ENCODE data around the gene SCO1.
"Not testable (repeated sequence)": the region's sequence is repeated elsewhere in the genome, so short reads cannot be mapped to it uniquely, and the experiment has no call there.

Gene SCO1

DNA sequence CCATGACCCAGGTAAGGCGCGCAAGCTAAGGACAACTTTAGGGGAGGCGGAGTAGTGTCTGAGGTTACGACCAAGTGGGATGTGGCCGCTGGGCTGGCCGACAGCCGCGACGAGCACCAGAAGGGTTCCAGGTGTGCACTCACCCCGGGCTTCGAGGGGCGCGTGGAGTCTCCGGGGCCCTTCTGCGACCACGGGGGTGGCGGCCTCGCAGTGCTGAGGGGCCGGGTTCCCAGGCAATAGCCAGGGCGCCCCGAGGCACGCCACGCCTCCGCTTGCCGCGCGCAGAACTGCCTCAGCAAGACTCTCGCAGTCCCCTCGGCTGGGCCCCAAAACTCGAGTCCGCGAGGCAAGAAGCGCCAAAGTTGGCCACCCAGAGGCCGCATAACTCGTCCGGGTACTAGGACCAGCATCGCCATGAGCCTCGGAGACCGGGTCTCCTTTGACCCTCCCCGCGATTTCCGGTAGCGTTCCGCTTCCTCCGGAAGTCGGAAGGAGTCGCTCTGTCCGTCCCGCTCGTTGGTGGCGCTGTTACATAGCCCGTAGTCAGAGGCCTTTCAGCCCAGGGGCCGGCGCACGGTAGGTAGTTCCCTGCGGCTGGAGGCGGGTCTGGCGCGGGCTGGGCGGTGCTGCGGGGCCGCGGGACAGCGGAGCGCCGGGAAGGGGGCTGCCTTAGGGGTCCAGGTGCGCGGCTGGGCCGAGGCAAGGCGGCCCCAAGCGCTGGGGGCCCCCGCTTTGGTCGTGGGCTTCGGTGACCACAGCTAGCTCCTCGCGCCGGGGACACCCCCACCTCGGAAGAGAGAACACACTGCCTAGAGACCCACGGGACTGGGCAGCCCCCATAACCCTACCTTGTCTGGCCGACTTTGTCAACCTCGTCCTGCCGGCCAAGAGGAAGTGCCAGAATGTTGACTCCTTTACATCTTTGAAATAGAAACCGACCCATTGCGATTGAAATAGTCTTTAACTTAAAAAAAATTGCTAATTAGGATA lies at the start of gene SCO1, which contains the start of gene ADPRM:
SCO1 (minus strand) TSS at position 442 of the 990 bp plus-strand sequence; CDS start at position 416, 26 bp downstream.
ADPRM (plus strand) TSS at position 503 of the 990 bp plus-strand sequence. CDS start 7,333 bp downstream, outside the sequence.
- DNase-seq, result peak; percentile 87

DNA sequence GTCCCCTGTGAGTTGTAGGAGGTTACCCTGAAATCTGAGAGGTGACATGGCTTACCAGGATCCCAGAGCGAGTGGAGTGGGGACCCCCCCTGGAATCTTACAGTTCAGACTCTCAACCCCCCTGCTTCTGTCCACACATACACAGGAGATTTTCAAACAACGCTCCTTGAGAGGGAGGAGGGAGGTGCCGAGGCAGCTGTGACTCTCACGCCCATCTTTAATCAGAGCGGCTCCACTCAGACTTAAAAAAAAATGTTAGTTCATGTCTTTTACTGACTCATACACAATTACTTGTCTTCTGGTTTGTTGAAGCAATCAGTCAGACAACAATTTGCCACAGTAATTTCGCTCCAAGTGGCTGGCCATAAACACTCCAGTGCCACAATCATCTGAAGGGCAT lies 47.9 kb upstream of the SCO1 start:
- DNase-seq, result no peak

DNA sequence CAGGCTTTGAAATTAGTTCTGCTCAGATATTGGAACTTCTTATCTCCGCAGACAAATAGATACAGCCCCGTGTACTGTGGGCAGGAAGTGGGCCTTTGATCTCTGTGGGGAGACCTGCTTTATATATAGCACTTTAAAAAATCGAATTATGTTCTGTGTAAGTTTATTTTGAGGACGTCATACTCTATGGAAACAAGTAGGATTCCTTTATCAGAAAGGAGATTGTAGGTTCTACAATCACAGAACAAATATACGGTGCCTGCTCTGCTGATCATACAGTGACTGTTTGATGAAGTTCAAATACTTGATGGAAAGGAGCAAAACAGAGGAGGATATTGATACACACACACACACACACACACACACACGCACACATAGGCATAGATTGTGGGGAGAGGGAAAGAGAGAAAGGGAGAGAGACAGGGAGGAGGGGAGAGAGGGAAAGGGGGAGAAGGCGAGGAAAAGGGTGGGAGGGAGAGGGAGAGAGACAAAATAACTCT lies 47.2 kb upstream of the SCO1 start:
- DNase-seq, result no peak

DNA sequence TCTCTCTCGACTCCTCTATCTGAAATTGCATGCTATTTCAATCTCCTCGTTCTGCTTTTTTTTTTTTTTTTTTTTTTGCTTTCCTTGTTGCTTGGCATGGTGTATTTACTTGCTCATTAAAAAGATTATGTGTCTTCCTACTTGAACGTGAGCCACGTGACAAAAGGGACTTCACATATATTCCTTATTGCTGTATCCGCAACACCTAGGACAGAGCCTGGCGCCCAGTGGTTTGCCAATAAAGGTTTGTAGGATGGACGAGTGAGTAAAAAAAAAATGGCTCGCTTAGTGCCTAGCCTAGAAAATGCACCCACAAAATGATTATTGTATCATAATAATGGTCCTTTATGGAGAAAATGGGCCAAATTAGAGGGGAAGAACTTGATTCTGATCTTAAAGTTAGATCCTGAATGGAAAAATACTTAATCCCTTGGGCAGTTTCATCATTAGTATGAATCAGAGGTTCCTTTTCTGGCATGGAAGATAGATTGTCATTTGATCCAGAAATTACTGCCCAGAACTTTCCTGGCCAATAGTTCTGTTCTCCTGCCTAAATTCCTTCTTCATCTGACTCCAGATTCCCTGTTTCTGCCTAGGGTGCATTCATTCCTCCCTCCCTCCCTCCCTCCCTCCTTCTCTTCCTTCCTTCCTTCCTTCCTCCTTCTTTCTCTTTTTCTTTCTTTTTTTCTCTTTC lies 46.1 kb upstream of the SCO1 start:
- DNase-seq, result no peak

DNA sequence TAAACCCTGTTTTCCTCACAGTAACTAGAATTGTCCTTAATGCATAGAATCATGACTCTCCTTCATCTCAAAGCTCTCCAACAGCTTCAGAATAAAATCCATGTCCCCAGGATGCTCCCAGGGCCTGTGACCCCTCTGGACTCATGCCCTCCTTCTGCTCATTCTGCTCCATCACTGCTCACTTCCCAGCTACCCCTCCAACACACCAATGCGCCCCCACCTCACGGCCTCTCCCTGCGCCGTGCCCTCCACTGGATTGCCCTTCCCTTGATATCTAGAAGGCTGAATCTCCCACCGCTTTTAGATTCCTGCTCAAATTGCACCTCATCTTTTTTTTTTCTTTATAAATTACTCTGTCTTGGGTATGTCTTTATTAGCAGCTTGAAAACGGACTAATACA lies 45.1 kb upstream of the SCO1 start:
- no peak for DNase-seq

DNA sequence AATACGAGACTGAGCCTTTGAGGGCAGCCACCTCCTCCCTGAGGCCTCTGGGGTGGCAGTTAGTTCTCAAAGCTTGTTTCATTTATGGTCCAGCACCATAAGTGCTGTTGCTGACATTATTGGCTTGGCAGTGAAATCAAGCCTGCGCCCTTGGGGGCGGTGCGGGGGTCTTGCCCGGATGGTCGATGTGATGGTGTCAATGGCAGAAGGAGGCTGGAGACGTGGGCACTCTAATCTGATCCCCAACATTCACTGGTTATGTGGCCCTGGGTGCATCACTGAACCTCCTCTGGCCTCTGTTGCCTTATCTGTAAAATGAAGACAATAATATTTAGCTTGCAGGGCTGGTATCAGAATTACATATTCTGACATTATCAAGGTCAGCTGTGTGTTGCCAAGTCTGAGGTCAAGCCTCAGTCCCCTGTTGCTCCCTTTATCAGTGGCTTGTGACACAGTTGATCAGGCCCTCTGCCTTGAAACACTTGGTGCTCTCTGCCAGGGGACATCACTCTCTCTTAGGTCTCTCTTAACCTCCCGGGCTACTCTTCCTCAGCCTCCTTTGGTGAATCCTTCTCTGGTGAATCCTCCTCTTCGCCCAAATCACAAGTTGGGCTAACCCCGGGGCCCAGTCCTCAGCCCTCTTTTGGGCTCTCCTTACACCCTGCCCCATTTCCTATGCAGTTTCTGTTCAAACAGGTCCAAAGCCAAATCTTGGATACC lies 44.2 kb upstream of the SCO1 start:
- DNase-seq, result no peak

DNA sequence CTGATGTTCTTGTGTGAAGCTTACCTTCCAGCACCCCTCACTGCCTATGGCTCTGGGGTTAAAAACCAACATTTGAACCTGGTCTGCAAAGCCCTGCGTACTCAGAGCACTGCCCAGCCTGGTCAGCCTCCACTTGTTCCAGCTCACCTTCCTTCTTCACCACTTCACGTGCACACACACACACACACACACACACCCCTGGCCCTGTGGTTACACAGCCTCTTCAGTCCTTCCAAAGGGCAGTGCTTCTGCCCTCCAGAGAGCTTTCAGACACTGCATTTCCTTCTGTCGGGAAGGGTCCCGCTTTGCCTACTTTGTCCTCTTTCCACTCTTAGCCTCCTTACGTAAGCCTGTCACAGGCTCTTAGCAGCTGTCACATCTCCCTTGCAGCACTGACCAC lies 42.1 kb upstream of the SCO1 start:
- no peak for DNase-seq

DNA sequence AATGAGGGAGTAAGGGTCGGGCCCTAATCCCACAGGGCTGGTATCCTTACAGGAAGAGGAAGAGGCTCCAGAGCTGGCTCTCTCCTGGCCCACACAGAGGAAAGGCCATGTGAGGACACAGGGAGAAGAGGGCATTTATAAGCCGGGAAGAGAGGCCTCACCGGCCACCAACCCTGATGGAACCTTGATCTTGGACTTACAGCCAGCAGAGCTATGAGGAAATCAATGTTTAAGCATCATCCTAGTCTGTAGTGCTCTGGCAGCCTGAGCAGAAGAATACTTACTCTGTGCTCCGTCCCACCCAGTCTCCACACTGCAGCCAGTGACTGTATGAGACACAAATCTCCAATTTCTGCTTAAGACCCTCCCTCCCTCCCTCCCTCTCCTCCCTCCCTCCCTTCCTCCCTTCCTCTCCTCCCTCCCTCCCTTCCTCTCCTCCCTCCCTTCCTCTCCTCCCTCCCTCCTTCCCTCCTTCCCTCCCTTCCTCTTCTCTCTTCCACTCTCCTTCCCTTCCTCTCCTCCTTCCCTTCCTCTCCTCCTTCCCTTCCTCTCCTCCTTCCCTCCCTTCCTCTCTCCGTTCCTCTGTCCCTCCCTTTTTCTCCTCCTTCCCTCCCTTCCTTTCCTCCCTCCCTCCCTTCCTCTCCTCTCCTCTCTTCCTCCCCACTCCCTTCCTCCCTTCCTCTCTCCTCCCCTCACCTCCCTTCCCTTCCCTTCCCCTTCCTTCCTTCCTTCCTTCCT lies 41.4 kb upstream of the SCO1 start:
- DNase-seq, result no peak

DNA sequence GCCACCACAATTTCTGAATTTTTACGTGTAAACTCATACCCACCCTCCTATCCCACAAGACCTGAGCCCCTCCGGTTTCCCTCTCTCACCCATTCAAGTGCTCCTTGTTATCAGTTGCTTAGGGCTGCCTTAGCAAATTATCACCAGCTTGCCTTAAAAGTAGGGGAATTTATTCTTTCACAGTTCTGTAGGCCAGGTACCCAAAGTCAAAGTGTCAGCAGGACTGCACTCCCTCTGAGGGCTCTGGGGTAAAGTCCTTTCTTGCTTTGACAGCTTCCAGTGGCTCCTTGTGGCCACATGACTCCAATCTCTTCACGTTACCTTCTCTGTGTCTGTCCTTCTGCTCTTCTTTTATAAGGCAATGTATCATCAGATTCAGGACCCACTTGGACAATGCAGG lies 40.4 kb upstream of the SCO1 start:
- DNase-seq, result no peak

DNA sequence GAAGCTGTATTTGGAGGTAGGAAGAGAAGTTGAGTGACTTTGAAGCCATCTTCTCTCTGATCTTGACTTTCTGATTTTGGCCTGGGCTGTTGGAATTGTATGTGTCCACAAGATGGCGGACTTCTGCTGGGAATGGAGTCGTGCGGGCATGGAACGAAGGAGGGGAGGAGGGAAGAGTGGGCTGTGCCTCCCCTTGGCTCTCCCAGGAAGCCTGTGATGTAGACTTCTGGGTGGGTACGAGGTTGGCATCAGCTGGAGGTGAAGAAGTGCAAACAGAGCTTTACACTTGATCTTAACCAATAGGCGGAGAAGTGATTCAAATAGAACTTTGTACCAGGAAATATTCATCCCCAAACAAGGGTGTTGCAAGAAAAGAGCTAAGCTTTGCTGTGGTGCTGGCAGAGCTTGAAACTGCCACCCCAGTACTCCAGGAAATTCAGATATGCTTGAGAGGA lies 39.9 kb upstream of the SCO1 start:
- peak; percentile 22 for DNase-seq

DNA sequence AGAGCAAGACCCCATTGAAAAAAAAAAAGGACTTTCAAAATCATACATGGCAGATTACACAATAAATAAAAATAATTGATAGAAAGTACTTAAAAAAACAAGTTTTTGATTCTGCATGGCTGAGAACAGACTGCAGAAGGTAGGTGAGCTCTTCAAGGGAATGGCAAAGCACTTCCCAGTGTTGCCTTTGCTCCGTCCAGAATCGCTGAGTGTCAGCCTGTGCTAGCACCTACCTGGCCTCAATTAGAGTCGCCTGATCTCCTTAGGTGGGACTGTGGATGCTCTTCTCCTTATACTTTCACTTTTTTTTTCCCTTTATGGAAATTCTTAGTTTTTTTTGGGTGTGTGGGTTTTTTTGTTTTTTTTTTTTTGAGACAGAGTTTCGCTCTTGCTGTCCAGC lies 38.5 kb upstream of the SCO1 start:
- DNase-seq, result no peak

DNA sequence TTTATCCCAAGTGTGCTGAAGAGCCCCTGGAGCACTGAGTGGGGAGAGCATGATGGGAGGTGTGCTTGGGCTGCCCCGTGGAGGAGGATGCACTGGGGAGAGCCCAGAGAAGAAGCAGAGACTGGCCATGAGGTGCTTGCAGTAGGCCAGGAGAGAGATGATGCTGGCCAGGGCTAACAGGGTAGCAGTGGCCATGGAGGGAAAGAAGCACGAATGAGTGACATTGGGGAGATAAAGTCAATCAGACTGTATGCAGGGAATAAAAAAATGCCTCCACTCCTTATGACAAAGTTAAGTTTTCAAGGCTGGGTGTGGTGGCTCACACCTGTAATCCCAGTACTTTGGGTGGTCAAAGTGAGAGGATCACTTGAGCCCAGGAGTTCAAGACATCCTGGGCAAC lies 37.9 kb upstream of the SCO1 start:
- DNase-seq, result no peak

DNA sequence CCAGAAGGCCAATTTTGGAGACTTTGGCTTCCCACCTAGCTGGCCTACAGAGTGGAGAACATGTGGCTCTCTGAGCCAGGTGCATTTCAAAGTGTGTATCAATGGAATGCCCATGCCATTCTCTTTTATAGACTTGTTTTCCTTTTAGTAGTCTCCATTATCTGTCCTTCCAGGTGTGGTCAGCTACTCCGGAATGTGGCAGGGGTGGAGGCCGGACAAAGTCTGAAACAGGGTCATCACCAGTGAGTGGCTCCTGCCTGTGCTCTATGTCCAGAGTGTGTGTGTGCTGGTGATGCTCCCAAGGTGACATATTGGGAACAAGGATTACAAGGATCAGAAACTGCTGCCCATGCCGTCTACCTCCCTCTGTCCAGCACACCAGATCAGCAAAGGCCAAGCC lies 36.3 kb upstream of the SCO1 start:
- no peak for DNase-seq

DNA sequence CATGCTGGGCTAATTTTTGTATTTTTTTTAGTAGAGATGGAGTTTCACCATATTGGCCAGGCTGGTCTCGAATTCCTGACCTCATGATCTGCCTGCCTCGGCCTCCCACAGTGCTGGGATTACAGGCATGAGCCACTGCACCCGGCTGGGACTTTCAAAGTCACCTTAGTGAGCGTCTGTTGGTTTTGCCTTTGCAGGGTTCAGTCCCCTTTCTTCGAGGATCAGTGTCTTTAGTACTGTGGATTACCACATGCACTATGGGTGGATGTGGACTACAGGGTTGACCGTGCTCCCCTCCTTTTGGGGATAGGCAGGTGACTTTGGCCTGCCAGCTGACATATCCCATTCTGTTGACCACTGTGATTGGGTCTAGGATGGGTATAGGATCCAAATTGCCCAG lies 34.8 kb upstream of the SCO1 start:
- not testable (repeated sequence) for DNase-seq

DNA sequence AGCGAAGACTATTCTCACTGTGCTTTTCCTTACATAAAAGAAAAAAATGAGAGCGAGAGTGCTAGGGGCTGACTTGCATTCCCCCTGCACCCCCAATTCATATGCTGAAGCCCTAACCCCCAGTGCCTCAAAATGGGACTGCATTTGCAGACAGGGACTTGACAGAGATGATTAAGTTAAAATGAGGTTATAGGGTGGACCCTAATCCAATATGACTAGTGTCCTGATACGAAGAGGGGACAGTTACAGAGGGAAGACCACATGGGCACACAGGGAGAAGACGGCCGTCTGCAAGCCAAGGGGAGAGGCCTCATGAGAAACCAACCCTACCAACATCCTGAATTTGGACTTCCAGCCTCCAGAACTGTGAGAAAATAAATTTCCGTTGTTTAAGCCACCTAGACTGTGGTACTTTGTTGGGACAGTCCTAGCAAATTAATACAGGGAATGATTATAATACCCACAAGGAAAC lies 34.1 kb upstream of the SCO1 start:
- DNase-seq, result no peak

DNA sequence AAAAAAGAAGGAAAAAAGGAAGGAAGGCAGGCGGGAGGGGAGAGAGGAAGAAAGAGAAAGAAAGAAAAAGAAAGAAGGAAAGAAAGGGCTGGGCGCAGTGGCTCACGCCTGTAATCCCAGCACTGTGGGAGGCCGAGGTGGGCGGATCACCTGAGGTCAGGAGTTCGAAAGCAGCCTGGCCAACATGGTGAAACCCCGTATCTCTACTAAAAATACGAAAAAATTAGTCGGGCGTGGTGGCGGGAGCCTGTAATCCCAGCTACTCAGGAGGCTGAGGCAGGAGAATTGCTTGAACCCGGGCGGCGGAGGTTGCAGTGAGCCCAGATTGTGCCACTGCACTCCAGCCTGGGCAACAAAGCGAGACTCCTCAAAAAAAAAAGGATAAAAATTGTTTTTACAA lies 32.9 kb upstream of the SCO1 start:
- DNase-seq, result not testable (repeated sequence)

DNA sequence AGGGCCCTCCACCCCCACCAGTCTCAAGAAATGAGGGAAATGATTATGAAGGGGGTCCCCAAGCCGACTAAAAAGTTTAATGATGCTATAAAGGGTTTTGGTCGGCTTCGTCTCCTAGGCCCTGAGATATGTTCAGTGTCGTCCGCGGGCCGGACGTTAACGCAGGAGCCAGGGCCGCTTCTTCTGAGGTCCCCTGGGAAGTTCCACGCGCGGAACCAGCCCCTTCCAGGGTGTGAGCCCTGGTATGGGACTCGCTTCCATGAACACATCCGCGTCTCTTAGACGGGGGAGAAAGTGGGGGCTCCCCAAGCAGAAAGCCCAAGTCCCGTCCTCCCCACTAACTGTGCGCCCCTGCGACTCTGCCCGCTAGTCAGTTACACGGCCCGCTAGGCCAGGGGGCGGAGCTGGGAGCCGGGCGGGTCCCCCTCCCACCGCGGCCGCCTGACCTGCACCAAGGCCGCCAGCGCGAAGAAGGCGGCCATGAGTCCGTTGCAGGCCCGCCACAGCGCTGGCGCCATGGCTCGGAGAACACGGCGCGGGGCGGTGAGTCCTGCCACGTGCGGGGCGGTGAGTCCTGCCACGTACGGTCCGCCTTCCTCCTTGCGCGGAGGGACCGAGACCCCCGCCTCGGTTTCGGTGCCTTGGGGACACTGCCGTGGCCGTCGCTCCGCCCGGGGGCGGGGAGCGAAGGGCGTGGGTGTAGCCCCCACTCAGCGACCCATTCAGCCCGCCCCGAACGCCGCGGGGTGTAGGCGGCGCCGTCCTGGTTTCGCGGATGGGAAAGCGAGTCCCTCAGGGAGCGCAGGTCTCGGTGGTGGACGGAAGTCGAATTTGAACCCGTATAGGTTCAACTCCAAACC lies 32.2 kb upstream of the SCO1 start, which contains the start of gene TMEM220:
TMEM220 (minus strand) TSS at position 690 of the 860 bp plus-strand sequence; CDS start at position 518, 172 bp downstream.
- no peak for DNase-seq

DNA sequence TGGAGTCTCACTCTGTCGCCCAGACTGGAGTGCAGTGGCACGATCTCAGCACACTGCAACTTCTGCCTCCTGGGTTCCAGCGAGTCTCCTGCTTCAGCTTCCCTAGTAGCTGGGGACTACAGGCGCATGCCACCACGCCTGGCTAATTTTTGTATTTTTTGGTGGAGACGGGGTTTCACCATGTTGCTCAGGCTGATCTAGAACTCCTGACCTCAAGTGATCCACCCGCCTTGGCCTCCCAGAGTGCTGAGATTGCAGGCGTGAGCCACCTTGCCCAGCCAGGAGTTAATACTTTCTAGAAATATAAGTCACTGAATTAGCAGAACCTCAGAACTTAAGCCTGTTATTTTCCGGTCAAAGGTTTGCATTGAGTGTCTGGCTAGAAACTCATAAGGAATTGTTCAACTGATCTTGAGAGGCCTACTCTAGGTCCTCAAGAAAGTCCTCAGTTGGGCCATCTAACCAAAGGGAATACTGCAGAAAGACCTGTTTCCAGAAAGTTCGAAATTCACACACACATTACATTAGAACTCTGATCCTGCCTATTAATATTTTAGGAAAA lies 31.1 kb upstream of the SCO1 start:
- DNase-seq, result no peak

DNA sequence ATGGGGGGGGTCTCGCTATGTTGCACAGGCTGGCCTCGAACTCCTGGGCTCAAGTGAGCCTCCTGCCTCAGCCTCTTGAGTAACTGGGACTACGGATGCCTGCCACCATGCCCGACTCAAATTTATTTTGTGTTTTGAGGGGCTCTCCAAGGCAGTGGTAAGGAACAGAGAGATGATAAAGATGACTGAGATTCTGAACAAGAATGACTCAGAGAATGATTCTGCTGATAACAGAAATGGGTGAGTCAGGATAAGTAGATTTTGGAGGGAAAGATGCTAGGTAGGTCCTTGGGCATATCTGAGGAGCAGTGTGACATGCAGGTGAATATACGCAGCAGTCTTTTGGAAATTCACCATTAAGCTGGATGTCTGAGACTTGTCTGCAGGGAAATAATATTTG lies 29.9 kb upstream of the SCO1 start:
- DNase-seq, result no peak

DNA sequence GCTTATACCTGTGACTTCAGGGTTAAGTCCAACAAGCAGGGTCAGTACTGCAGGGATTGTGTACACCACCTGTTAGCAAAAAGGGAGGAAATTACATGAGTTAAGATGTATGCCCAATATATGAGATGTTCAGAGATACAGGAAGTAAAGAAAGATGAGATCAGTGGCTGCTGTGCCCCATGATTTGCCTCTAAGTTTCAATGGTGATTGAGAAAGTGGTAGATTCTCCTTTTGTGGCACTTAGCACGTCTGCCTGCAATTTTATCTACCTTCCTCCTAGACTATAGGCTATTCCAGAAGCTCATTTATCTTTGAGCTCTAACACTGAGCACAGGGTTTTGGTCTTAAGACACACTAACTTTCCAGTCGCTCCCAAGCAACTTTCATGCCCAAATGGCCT lies 28.9 kb upstream of the SCO1 start:
- no peak for DNase-seq

DNA sequence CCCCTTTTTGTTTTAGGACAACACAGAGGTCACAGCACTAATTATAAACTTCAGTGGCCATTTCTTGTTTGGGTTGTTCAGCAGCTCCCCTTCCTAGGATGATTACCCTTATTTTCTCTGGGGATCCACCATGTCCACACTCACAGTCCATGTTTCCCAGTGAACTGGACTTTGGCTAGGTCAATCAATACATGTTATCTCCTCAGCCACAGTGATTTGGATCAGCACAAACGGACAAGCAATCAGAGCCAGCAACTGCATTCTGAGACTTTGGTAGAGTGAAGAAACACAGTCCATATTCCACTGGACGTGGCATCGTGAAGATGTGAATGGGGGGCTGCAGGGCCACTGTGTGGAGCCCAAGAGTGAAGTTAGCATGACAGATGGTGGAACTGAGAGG lies 27.9 kb upstream of the SCO1 start:
- DNase-seq, result no peak
